HEK293 (cell line): ENCODE data around the gene IL4I1.

ENCODE experiments used
- GLIS1 ChIP-seq: fragments of 450-650 bp; formaldehyde crosslinking; IDR thresholded peaks from 2 replicates; pipeline ENCODE4 v1.5.1; 2016; ENCODE audit warnings: missing biosample characterization, missing genetic modification characterization
- PRDM6 ChIP-seq: fragments of 450-650 bp; formaldehyde crosslinking; IDR thresholded peaks from 2 replicates; pipeline ENCODE4 v1.5.1; 2017; ENCODE audit warnings: missing biosample characterization, missing genetic modification characterization
- REPIN1 ChIP-seq: fragments of 450-650 bp; formaldehyde crosslinking; IDR thresholded peaks from 2 replicates; pipeline ENCODE4 v1.5.1; 2017; ENCODE audit warnings: missing biosample characterization, missing genetic modification characterization, low read depth
- SCRT1 ChIP-seq: fragments of 450-650 bp; formaldehyde crosslinking; IDR thresholded peaks from 2 replicates; pipeline ENCODE4 v1.5.1; 2016; ENCODE audit warnings: missing biosample characterization, missing genetic modification characterization, borderline replicate concordance
- SP2 ChIP-seq: fragments of 450-650 bp; formaldehyde crosslinking; IDR thresholded peaks from 2 replicates; pipeline ENCODE4 v1.5.1; 2016; ENCODE audit warnings: missing biosample characterization, missing genetic modification characterization
- SP3 ChIP-seq: fragments of 450-650 bp; formaldehyde crosslinking; IDR thresholded peaks from 2 replicates; pipeline ENCODE4 v1.5.1; 2016; ENCODE audit warnings: missing biosample characterization, missing genetic modification characterization
- TRIM28 ChIP-seq: IDR thresholded peaks from 2 replicates; pipeline ENCODE4 v1.6.1; 2011; ENCODE audit warnings: low read length, control low read depth, borderline replicate concordance
- ZBTB48 ChIP-seq: fragments of 450-650 bp; formaldehyde crosslinking; IDR thresholded peaks from 2 replicates; pipeline ENCODE4 v1.5.1; 2016; ENCODE audit warnings: missing biosample characterization, missing genetic modification characterization
- ZFP41 ChIP-seq: fragments of 450-650 bp; formaldehyde crosslinking; IDR thresholded peaks from 2 replicates; pipeline ENCODE4 v1.5.1; 2016; ENCODE audit warnings: missing biosample characterization, missing genetic modification characterization, borderline replicate concordance
- ZNF112 ChIP-seq: fragments of 450-650 bp; formaldehyde crosslinking; IDR thresholded peaks from 2 replicates; pipeline ENCODE4 v1.5.0; 2017; ENCODE audit warnings: missing biosample characterization, missing genetic modification characterization
- ZNF133 ChIP-seq: fragments of 450-650 bp; formaldehyde crosslinking; IDR thresholded peaks from 2 replicates; pipeline ENCODE4 v1.5.1; 2016; ENCODE audit warnings: missing biosample characterization, missing genetic modification characterization
- ZNF155 ChIP-seq: fragments of 450-650 bp; formaldehyde crosslinking; IDR thresholded peaks from 2 replicates; pipeline ENCODE4 v1.5.1; 2016; ENCODE audit warnings: missing biosample characterization, missing genetic modification characterization
- ZNF214 ChIP-seq: fragments of 450-650 bp; formaldehyde crosslinking; IDR thresholded peaks from 2 replicates; pipeline ENCODE4 v1.5.1; 2017; ENCODE audit warnings: missing biosample characterization, mild to moderate bottlenecking, missing genetic modification characterization, borderline replicate concordance
- ZNF280C ChIP-seq: fragments of 450-650 bp; formaldehyde crosslinking; IDR thresholded peaks from 2 replicates; pipeline ENCODE4 v1.5.1; 2016; ENCODE audit warnings: missing biosample characterization, missing genetic modification characterization
- ZNF292 ChIP-seq: fragments of 450-650 bp; formaldehyde crosslinking; IDR thresholded peaks from 2 replicates; pipeline ENCODE4 v1.5.1; 2016; ENCODE audit warnings: low read depth, missing biosample characterization, missing genetic modification characterization, borderline replicate concordance
- ZNF366 ChIP-seq: fragments of 450-650 bp; formaldehyde crosslinking; conservative IDR thresholded peaks from 2 replicates; pipeline ENCODE4 v1.5.1; 2016; ENCODE audit warnings: missing biosample characterization, missing genetic modification characterization
- ZNF394 ChIP-seq: fragments of 450-650 bp; formaldehyde crosslinking; IDR thresholded peaks from 2 replicates; pipeline ENCODE4 v1.5.1; 2016; ENCODE audit warnings: missing biosample characterization, missing genetic modification characterization, mild to moderate bottlenecking, moderate library complexity, borderline replicate concordance
- ZNF433 ChIP-seq: fragments of 450-650 bp; formaldehyde crosslinking; IDR thresholded peaks from 2 replicates; pipeline ENCODE4 v1.5.1; 2016; ENCODE audit warnings: missing biosample characterization, missing genetic modification characterization, low read depth
- ZNF521 ChIP-seq: fragments of 450-650 bp; formaldehyde crosslinking; IDR thresholded peaks from 2 replicates; pipeline ENCODE4 v1.5.1; 2017; ENCODE audit warnings: missing biosample characterization, mild to moderate bottlenecking, missing genetic modification characterization
- ZNF530 ChIP-seq: fragments of 450-650 bp; formaldehyde crosslinking; IDR thresholded peaks from 2 replicates; pipeline ENCODE4 v1.5.1; 2016; ENCODE audit warnings: low read depth, missing biosample characterization, missing genetic modification characterization
- ZNF561 ChIP-seq: fragments of 450-650 bp; IDR thresholded peaks from 2 replicates; pipeline ENCODE4 v1.5.1; 2018; ENCODE audit warnings: missing biosample characterization, missing genetic modification characterization, borderline replicate concordance
- ZNF585B ChIP-seq: fragments of 450-650 bp; formaldehyde crosslinking; IDR thresholded peaks from 2 replicates; pipeline ENCODE4 v1.5.1; 2016; ENCODE audit warnings: missing biosample characterization, missing genetic modification characterization
- ZNF596 ChIP-seq: fragments of 450-650 bp; IDR thresholded peaks from 2 replicates; pipeline ENCODE4 v1.5.0; 2018; ENCODE audit warnings: missing biosample characterization, mild to moderate bottlenecking, missing genetic modification characterization, moderate library complexity
- ZNF626 ChIP-seq: fragments of 450-650 bp; sonication (Bioruptor Pico); formaldehyde crosslinking; IDR thresholded peaks from 2 replicates; pipeline ENCODE4 v1.5.1; 2018; ENCODE audit warnings: missing biosample characterization, missing genetic modification characterization, inconsistent platforms
- ZNF707 ChIP-seq: fragments of 450-650 bp; formaldehyde crosslinking; IDR thresholded peaks from 2 replicates; pipeline ENCODE4 v1.5.1; 2016; ENCODE audit warnings: missing biosample characterization, missing genetic modification characterization
- ZNF76 ChIP-seq: fragments of 450-650 bp; formaldehyde crosslinking; IDR thresholded peaks from 2 replicates; pipeline ENCODE4; 2016; ENCODE audit warnings: low read depth, missing biosample characterization, missing genetic modification characterization, borderline replicate concordance
- ZSCAN30 ChIP-seq: fragments of 450-650 bp; IDR thresholded peaks from 2 replicates; pipeline ENCODE4 v1.5.1; 2018; ENCODE audit warnings: missing biosample characterization, mild to moderate bottlenecking, missing genetic modification characterization, moderate library complexity
- TF ChIP-seq, protein P1 (sequence below): fragments of 450-650 bp; IDR thresholded peaks from 2 replicates; pipeline ENCODE4 v1.5.1; 2018; ENCODE audit warnings: missing biosample characterization, missing genetic modification characterization
- TF ChIP-seq, protein P2 (sequence below): fragments of 450-650 bp; formaldehyde crosslinking; IDR thresholded peaks from 2 replicates; pipeline ENCODE4 v1.5.1; 2016; ENCODE audit warnings: missing biosample characterization, missing genetic modification characterization
- TF ChIP-seq, protein P3 (sequence below): fragments of 450-650 bp; formaldehyde crosslinking; IDR thresholded peaks from 2 replicates; pipeline ENCODE4 v1.5.1; 2016; ENCODE audit warnings: missing biosample characterization, missing genetic modification characterization, borderline replicate concordance

The IL4I1 gene

DNA sequence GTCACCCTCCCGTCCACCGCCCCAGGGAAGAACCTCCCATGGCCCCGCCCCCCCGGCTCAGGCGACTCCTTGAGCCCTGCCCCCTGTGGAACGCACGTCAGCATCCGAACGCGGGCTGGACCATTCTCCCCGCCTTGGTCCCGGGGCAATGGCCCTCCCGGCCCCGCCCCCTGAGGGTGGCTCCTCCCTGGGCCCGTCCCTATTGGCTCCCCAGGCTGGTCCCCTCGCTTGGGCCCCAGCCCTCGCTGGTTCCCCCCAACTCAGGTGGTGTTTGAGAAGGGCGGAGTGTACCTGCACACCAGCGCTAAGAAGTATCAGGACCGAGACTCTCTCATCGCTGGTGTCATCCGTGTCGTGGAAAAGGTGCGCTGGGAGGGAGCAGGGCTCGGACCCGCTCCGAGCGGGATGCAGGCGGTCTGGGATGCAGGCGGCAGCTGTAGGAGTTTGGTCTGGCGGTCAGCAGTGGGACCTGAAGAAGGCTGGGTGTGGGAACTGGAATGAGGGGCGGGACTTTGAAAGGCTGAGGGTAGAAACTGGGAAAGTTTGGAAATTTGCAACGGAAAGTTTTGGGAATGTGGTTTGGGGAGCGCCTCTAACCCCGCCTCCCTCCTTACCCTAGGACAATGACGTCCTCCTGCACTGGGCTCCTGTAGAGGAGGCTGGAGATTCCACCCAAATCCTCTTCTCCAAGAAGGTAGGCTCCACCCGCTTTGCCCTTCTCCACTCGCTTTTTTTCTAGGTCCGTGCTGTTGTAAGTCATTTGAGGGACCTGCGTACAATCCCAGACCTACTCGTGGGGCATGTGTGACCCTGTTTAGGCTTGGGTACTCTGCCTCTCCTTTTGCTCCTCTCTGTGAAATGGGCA, 18.6 kb downstream of the IL4I1 start (continued):
- TF ChIP-seq, protein P1, sequence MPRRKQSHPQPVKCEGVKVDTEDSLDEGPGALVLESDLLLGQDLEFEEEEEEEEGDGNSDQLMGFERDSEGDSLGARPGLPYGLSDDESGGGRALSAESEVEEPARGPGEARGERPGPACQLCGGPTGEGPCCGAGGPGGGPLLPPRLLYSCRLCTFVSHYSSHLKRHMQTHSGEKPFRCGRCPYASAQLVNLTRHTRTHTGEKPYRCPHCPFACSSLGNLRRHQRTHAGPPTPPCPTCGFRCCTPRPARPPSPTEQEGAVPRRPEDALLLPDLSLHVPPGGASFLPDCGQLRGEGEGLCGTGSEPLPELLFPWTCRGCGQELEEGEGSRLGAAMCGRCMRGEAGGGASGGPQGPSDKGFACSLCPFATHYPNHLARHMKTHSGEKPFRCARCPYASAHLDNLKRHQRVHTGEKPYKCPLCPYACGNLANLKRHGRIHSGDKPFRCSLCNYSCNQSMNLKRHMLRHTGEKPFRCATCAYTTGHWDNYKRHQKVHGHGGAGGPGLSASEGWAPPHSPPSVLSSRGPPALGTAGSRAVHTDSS (tag by site-specific recombination): no peak
- TF ChIP-seq ZNF76 (no peak; the same call in 1 of the 2 replicates), ZNF292 (tag by site-specific recombination) (no peak), ZNF394 (tag by site-specific recombination) (no peak), ZNF626 (tag by site-specific recombination) (no peak), ZNF707 (tag by site-specific recombination) (no peak), TRIM28 (no peak), PRDM6 (tag by site-specific recombination) (no peak), ZNF530 (tag by site-specific recombination) (no peak), ZNF596 (tag by site-specific recombination) (no peak), ZFP41 (tag by site-specific recombination) (no peak), ZNF366 (no peak), SP2 (tag by site-specific recombination) (peak; percentile 83), REPIN1 (tag by site-specific recombination) (no peak), ZSCAN30 (no peak), ZNF155 (tag by site-specific recombination) (no peak), ZNF585B (tag by site-specific recombination) (no peak), ZNF521 (tag by site-specific recombination) (no peak), ZNF280C (tag by site-specific recombination) (no peak), ZNF433 (tag by site-specific recombination) (no peak), GLIS1 (tag by site-specific recombination) (peak; percentile 38; the same call in 1 of the 2 replicates), ZNF112 (tag by site-specific recombination) (no peak), ZNF214 (tag by site-specific recombination) (no peak), ZNF133 (no peak), ZBTB48 (tag by site-specific recombination) (no peak), SP3 (tag by site-specific recombination) (no peak; the same call in 1 of the 2 replicates), SCRT1 (tag by site-specific recombination) (no peak), ZNF561 (no peak)
- TF ChIP-seq, protein P2, sequence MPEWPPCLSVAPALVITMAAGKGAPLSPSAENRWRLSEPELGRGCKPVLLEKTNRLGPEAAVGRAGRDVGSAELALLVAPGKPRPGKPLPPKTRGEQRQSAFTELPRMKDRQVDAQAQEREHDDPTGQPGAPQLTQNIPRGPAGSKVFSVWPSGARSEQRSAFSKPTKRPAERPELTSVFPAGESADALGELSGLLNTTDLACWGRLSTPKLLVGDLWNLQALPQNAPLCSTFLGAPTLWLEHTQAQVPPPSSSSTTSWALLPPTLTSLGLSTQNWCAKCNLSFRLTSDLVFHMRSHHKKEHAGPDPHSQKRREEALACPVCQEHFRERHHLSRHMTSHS (tag by site-specific recombination): no peak
- TF ChIP-seq, protein P3, sequence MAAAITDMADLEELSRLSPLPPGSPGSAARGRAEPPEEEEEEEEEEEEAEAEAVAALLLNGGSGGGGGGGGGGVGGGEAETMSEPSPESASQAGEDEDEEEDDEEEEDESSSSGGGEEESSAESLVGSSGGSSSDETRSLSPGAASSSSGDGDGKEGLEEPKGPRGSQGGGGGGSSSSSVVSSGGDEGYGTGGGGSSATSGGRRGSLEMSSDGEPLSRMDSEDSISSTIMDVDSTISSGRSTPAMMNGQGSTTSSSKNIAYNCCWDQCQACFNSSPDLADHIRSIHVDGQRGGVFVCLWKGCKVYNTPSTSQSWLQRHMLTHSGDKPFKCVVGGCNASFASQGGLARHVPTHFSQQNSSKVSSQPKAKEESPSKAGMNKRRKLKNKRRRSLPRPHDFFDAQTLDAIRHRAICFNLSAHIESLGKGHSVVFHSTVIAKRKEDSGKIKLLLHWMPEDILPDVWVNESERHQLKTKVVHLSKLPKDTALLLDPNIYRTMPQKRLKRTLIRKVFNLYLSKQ: no peak
